T-helper 17 cell (primary cell): ENCODE data around the gene CWH43. TPM values are rescaled to one million over a fixed set of nuclear protein-coding genes. Genes with fewer than 3 reads are reported as not detected.

Source experiments
- ATAC-seq: fragments of 150-1000 bp; cut with Tn5 transposase; 2 replicates; pipeline ENCODE4 v1.10.0; 2021; ENCODE audit warnings: mild to moderate bottlenecking, moderate library complexity
- DNase-seq, 3 donors: peaks; one replicate each; pipeline versions ENCODE4 v3.0.0 to v3.0.0-alpha.2; 2020 to 2021
- H3K9me3 ChIP-seq: one replicate; pipeline ENCODE4 v1.7.0; 2013; ENCODE audit warnings: low read length, mild to moderate bottlenecking; ENCODE audit not compliant: control insufficient read depth, poor library complexity, severe bottlenecking
- H3K27ac Mint-ChIP-seq: one replicate; pipeline ENCODE4 v1.8.0; 2022; ENCODE audit warnings: mild to moderate bottlenecking, moderate library complexity, mixed read lengths
- H3K27me3 Mint-ChIP-seq: one replicate; pipeline ENCODE4 v1.8.0; 2022; ENCODE audit warnings: mixed read lengths
- H3K36me3 Mint-ChIP-seq: one replicate; pipeline ENCODE4 v1.8.0; 2022; ENCODE audit warnings: low read depth, mixed read lengths
- H3K4me1 Mint-ChIP-seq: one replicate; pipeline ENCODE4 v1.8.0; 2022; ENCODE audit warnings: mild to moderate bottlenecking, mixed read lengths
- H3K4me3 Mint-ChIP-seq: one replicate; pipeline ENCODE4 v1.8.0; 2022; ENCODE audit warnings: mild to moderate bottlenecking, moderate library complexity, mixed read lengths
- total RNA-seq, 4 donors: library from RNA in 2 of 4; stranded (reverse) in 2 of 4; gene quantifications; one replicate each; pipeline ENCODE4 v1.2.3 and lab custom pipeline; 2022 to 2026

Gene CWH43
- total RNA-seq, 2 donors from 2014 or later = not detected

DNA sequence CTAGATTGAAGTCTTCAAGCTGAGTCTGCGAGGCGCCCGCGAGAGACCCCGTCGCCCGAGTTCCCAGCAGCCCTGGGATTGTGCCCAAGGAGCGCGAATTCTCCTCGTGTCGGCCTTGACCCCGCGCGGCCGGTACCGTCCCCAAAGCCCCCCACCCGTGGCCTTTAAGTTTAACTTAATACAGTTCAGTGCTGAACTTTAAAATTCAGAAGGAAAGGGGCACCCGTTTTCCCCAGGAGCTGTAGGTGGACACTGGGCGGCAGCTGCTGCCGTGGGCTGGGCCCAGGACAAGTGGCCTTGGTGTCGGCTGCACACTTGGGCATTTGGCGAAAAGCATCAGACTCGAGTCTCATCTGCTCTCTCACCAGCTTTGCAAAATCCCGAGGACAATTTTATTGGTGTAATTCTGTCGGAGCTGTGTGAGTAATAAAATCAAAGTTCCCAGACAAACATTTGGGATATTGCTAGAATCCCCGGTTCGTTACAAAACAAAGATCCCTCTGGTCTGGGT is 634 bp downstream of the CWH43 start:
- H3K36me3 Mint-ChIP-seq = peaks cover 2% of the 10 kb centered on the region
- H3K4me3 Mint-ChIP-seq = no peak overlapping the region
- peaks cover 55% of the 10 kb centered on the region for H3K27me3 Mint-ChIP-seq
- no peak for DNase-seq
- H3K4me1 Mint-ChIP-seq = no peaks in the 10 kb centered on the region
- no peak for ATAC-seq
- no peak overlapping the region for H3K27ac Mint-ChIP-seq
- no peaks in the 10 kb centered on the region for H3K9me3 ChIP-seq

DNA sequence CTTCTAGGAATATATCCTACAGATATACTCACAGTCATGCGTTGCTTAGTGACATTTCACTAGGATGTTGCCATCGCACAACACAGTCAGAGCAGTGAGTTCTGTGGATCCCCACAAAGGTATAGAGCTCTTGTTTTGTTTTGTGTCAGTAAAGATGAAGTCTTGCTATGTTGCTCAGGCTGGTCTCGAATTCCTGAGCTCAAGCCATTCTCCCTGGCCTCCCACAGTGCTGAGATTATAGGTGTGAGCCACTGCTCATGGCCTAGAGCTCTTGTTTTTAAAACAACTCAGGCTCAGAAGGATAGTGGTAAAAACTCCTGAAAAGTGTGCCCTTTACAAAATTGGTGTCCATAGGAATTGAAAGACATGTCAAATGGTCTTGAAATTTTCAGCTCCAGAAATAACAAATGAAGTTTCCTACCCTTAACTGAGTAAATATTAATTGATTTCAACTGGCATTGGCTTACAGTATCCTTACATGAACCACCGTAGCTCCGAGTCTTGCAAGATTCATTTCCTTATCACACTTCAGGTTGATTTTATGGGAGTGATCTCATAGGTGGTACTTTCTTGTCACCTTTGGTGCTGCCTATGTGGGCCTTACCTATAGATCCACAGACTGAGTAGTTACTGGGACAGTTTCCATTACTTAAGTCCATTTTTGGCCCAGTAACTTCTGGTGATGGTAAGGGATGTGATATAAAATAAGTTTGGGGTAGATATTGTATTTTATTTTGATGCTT is 3.6 kb downstream of the CWH43 start:
- H3K9me3 ChIP-seq = no peaks in the 10 kb centered on the region
- peaks cover 54% of the 10 kb centered on the region for H3K27me3 Mint-ChIP-seq
- peaks cover 2% of the 10 kb centered on the region for H3K36me3 Mint-ChIP-seq
- H3K27ac Mint-ChIP-seq = no peak overlapping the region
- ATAC-seq (no peak), DNase-seq (no peak)
- peaks cover 4% of the 10 kb centered on the region for H3K4me1 Mint-ChIP-seq
- H3K4me3 Mint-ChIP-seq = no peak overlapping the region

DNA sequence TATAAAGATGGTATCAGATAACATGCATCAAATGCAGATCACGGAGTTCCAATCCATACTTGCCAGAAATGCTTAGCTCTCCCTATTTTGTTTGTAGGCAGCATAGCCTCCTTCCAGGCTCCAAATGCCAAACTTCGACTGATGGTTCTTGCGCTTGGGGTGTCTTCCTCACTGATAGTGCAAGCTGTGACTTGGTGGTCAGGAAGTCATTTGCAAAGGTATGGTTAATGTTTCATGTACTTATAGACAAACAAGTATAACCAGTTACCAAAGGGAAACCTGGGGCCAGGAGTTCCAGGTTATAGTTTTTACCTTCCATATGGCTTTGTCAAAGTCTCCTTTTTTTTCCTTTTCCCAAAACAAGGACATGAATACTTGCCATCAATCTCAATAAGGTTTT is 5.3 kb downstream of the CWH43 start:
- ATAC-seq (no peak), DNase-seq (no peak)
- Mint-ChIP-seq H3K4me3 (no peak overlapping the region), H3K36me3 (peaks cover 4% of the 10 kb centered on the region), H3K4me1 (peaks cover 4% of the 10 kb centered on the region), H3K27ac (no peak overlapping the region), H3K27me3 (peaks cover 49% of the 10 kb centered on the region)
- no peaks in the 10 kb centered on the region for H3K9me3 ChIP-seq

DNA sequence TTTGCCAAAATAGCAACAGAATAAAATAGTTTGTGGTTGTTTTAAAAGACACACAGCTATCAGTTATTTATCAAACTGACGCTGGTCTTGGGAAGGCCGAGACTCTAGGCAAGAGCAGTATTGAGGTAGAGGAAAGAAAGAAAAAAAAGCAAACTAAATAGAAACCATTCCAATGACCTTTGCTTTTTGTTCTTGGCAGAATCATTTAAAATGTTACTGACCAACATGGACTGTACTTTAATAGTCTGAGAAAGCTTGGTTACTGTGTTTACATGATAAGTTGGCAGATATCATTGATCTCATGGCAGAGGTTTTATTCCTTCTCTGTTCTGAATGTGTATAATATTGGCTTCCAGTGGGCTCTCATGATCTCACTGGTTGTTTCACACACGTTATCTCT is 11.9 kb downstream of the CWH43 start:
- Mint-ChIP-seq H3K36me3 (peaks cover 2% of the 10 kb centered on the region), H3K27ac (no peak overlapping the region), H3K4me1 (peaks cover 3% of the 10 kb centered on the region), H3K27me3 (peaks cover 38% of the 10 kb centered on the region), H3K4me3 (no peak overlapping the region)
- DNase-seq = no peak
- ATAC-seq = no peak
- no peaks in the 10 kb centered on the region for H3K9me3 ChIP-seq

DNA sequence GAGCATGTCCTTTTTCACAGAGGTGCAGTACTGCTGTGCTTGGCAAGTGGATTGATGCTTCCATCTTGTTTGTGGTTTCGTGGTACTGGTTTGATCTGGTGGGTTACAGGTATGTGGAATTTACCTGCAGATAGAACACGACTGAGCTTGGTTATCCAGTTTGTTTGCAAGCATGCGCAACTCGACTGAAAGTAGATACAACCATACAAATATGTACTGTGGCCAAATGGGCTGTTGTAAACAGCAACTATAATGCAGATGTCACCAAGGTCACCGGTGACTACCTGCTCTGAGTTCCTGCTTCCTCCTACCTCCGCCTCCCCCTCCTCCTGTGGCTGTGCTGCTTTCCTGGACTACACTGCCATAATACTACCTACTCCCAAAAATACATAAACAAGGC is 12.4 kb downstream of the CWH43 start:
- DNase-seq (no peak), ATAC-seq (no peak)
- H3K36me3 Mint-ChIP-seq = peaks cover 2% of the 10 kb centered on the region
- no peaks in the 10 kb centered on the region for H3K4me1 Mint-ChIP-seq
- no peak overlapping the region for H3K27ac Mint-ChIP-seq
- H3K9me3 ChIP-seq = no peaks in the 10 kb centered on the region
- H3K27me3 Mint-ChIP-seq = peaks cover 34% of the 10 kb centered on the region
- no peak overlapping the region for H3K4me3 Mint-ChIP-seq

DNA sequence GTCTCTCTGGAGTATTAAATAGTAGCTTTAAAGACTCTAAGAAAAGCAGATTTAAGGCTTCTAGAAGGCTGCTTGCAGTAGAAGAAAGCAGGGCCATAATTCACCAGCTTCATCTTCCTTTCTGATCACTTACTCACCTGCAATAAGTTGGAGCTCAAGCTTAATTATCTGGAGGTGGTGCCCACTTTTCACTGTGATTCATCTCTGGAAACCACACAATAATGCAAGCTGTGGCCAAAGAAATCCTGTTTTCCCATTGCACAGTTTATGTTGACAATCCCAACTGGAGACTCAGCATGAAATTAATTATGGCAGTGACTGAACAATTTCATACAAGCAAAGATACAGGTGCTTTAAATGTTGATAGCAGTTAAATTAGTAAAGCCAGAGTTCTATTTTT is 14.7 kb downstream of the CWH43 start:
- no peak for ATAC-seq
- H3K27me3 Mint-ChIP-seq = peaks cover 28% of the 10 kb centered on the region
- DNase-seq = no peak
- H3K4me3 Mint-ChIP-seq = no peak overlapping the region
- no peaks in the 10 kb centered on the region for H3K9me3 ChIP-seq
- no peaks in the 10 kb centered on the region for H3K4me1 Mint-ChIP-seq
- peaks cover 2% of the 10 kb centered on the region for H3K36me3 Mint-ChIP-seq
- no peak overlapping the region for H3K27ac Mint-ChIP-seq

DNA sequence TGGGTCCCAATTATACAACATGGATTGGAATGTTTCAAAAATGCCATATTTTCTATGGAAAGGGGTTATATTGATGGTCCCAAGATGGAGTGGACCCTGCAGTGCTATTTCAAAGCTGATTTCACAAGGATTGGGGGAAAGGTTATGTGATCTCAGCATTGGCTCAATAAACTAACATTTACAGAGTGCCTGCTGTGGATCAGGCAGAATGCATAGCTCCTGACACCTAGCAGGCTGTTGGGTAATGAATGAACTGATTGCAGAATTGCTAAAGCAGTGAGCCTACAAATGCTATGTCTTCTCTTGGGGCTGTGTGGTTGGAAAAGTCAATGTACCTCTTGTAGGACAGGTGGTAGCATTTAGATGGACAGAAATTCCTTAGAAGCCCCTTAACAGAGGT is 16.9 kb downstream of the CWH43 start:
- ATAC-seq (no peak), DNase-seq (no peak)
- Mint-ChIP-seq H3K27me3 (peaks cover 26% of the 10 kb centered on the region), H3K4me3 (no peak overlapping the region), H3K27ac (no peak overlapping the region), H3K36me3 (no peaks in the 10 kb centered on the region), H3K4me1 (no peaks in the 10 kb centered on the region)
- H3K9me3 ChIP-seq = no peaks in the 10 kb centered on the region

DNA sequence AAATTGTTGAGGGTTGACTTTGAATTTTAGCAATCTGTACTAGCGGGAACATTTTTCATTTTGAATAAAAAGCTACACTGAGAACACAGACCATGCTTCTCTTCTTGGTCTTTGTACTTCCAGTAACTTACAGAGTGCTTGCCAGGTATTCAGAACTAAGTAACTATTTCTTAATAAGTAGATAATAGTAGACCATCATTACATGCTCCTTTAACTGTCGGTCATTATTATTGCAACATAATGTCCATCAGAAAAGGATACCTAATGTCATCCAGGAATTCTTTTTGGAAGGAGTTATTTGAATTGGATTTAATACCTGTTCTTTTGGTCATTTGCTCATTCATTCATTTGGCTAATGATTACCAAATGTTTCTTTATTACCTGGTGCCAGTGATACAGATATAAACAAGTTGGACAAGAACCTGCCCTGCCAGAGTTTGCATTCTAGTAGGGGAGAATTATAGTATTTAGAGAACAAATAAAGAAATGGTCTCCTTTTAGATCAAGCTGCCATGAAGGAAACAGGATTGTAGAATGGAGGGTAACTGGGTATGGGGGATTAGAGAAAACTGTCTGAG is 32.7 kb downstream of the CWH43 start:
- Mint-ChIP-seq H3K4me3 (no peak overlapping the region), H3K36me3 (no peaks in the 10 kb centered on the region), H3K4me1 (no peaks in the 10 kb centered on the region), H3K27me3 (no peaks in the 10 kb centered on the region), H3K27ac (no peak overlapping the region)
- no peaks in the 10 kb centered on the region for H3K9me3 ChIP-seq
- ATAC-seq = no peak
- no peak for DNase-seq

DNA sequence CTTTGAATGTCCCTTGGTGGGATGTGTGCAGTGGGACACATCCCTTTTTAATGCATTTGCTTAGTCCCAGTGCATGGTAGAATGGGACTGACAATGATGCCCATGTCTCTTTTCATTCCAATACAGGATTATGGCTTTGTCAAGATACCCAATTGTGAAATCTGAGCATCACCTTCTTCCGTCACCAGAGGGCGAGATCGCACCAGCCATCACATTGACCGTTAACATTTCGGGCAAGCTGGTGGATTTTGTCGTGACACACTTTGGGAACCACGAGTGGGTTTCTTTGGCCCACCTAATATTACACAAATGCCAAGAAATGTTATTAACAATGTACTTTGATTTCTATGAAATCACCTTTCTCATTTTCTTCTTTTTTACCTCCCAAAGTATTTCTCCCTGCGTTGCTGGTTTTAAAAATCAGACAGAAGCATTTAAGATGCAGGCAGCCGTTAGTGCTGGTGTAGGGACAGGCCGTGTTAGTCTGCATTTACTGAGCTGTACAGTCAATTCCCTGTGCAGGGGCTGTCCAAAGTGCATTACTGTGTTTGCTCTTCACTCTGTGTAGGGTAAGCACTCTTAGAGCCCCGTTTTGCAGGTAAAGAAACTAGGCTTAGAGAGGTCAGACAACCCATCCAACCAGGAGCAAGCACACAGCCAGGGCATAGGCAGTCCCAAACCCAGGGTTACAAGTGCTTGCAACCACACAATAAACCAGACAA is 46.5 kb downstream of the CWH43 start:
- DNase-seq = no peak
- Mint-ChIP-seq H3K4me3 (no peak overlapping the region), H3K27ac (no peak overlapping the region), H3K36me3 (peaks cover 2% of the 10 kb centered on the region), H3K4me1 (peaks cover 3% of the 10 kb centered on the region), H3K27me3 (peaks cover 46% of the 10 kb centered on the region)
- ATAC-seq = no peak
- no peaks in the 10 kb centered on the region for H3K9me3 ChIP-seq

DNA sequence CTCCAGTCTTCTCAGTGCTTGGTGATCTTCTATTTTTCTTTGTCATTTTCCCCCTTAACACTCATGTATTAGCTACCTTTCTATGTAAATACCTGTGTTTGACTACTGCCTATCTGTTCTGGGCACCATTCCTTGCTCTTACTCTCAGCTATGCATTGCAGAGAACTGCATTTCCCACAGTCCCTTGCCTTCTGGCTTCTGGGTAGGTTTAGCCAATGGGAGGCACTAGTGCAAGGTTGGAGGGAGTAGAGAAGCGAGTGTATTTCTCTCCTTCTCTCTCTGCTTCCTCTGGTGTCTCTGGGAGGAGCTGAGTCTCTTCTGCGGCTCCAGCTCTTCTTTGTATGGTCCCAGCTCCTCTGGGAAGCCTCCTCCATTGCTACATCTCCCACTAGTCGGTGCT is 50.5 kb downstream of the CWH43 start:
- no peaks in the 10 kb centered on the region for H3K4me1 Mint-ChIP-seq
- H3K27ac Mint-ChIP-seq = no peak overlapping the region
- peaks cover 25% of the 10 kb centered on the region for H3K27me3 Mint-ChIP-seq
- no peaks in the 10 kb centered on the region for H3K9me3 ChIP-seq
- H3K36me3 Mint-ChIP-seq = peaks cover 2% of the 10 kb centered on the region
- H3K4me3 Mint-ChIP-seq = no peak overlapping the region
- no peak for DNase-seq
- ATAC-seq = no peak

DNA sequence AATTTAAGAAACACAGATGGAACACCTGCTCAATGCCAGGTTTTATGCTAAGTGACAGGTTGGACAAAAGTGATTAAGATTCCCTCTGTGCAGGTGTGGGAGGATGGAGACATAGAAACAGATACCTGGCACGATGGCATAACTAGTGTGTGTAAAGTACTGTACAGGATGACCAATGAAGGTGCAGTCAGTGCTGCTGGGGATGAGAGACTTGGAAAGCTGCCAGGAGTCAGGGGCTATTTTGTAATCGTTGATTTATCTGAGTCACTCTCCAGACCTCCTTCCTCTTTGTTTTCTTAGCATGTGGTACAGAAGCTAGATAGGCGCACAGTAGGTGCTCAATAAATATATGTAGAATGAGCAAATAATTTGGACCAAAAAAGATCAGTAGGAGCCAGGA is 58.2 kb downstream of the CWH43 start:
- no peaks in the 10 kb centered on the region for H3K27me3 Mint-ChIP-seq
- no peak overlapping the region for H3K4me3 Mint-ChIP-seq
- H3K36me3 Mint-ChIP-seq = no peaks in the 10 kb centered on the region
- no peaks in the 10 kb centered on the region for H3K4me1 Mint-ChIP-seq
- no peak for ATAC-seq
- DNase-seq = no peak
- no peaks in the 10 kb centered on the region for H3K9me3 ChIP-seq
- no peak overlapping the region for H3K27ac Mint-ChIP-seq

DNA sequence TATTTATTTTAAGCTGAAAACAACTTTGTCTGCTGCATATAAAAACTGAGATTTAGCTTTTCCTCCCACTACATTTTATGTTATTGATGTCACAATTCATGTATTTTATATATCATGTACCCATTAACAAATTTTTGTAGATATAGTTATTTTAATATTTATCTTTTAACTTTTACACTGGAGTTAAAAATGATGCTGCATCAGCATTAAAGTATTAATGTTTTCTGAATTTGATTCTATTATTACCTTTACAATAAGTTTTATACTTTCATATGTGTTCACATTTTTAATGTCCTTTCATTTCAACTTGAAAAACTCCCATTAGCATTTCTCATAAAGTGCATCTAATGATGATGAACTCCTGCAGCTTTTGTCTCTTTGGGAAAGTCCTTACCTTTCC is 72.2 kb downstream of the CWH43 start:
- Mint-ChIP-seq H3K36me3 (no peaks in the 10 kb centered on the region), H3K4me1 (no peaks in the 10 kb centered on the region), H3K27ac (no peak overlapping the region), H3K27me3 (no peaks in the 10 kb centered on the region), H3K4me3 (no peak overlapping the region)
- no peaks in the 10 kb centered on the region for H3K9me3 ChIP-seq
- ATAC-seq (no peak), DNase-seq (no peak)

DNA sequence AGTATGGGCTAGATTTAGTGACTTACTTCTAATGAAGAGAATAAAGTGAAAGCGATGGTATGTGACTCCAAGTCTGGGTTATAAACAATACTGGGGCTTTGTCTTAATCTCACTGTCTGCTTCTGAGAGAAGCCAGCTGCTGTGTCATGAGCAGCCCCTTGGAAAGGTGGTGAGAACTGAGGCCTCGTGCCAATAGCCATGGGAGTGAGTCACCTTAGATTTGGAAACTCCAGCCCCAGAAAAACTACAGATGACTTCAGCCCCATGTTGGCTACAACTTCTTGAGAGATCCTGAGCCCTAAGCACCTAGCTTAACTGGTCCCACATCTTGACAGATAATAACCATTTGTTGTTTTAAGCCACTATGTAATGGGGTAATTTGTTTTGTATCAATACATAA is 77.6 kb downstream of the CWH43 start:
- Mint-ChIP-seq H3K27ac (no peak overlapping the region), H3K4me1 (no peaks in the 10 kb centered on the region), H3K27me3 (no peaks in the 10 kb centered on the region), H3K36me3 (no peaks in the 10 kb centered on the region), H3K4me3 (no peak overlapping the region)
- H3K9me3 ChIP-seq = no peaks in the 10 kb centered on the region
- no peak for ATAC-seq
- DNase-seq = no peak
